Stimulated activated naive CD8-positive, alpha-beta T cell treated with anti-CD3 and anti-CD28 coated beads, Interleukin-15, Interleukin-2, amounts not matched to agents 100 ng/mL and 50 ng/mL, for 24 hours (primary cell): ENCODE data around the gene RIMS1.

ENCODE experiments used
- H3K27ac Mint-ChIP-seq: one replicate; pipeline ENCODE4 v1.8.0; 2021; ENCODE audit warnings: mild to moderate bottlenecking, mixed read lengths
- H3K27me3 Mint-ChIP-seq: one replicate; pipeline ENCODE4 v1.8.0; 2021; ENCODE audit warnings: mixed read lengths
- H3K36me3 Mint-ChIP-seq: one replicate; pipeline ENCODE4 v1.8.0; 2021; ENCODE audit warnings: low read depth, mixed read lengths
- H3K4me1 Mint-ChIP-seq: one replicate; pipeline ENCODE4 v1.8.0; 2021; ENCODE audit warnings: low read depth, mixed read lengths
- H3K4me3 Mint-ChIP-seq: one replicate; pipeline ENCODE4 v1.8.0; 2021; ENCODE audit warnings: mild to moderate bottlenecking, mixed read lengths
- H3K9me3 Mint-ChIP-seq: one replicate; pipeline ENCODE4 v1.8.0; 2021; ENCODE audit warnings: mixed read lengths

The RIMS1 gene

DNA sequence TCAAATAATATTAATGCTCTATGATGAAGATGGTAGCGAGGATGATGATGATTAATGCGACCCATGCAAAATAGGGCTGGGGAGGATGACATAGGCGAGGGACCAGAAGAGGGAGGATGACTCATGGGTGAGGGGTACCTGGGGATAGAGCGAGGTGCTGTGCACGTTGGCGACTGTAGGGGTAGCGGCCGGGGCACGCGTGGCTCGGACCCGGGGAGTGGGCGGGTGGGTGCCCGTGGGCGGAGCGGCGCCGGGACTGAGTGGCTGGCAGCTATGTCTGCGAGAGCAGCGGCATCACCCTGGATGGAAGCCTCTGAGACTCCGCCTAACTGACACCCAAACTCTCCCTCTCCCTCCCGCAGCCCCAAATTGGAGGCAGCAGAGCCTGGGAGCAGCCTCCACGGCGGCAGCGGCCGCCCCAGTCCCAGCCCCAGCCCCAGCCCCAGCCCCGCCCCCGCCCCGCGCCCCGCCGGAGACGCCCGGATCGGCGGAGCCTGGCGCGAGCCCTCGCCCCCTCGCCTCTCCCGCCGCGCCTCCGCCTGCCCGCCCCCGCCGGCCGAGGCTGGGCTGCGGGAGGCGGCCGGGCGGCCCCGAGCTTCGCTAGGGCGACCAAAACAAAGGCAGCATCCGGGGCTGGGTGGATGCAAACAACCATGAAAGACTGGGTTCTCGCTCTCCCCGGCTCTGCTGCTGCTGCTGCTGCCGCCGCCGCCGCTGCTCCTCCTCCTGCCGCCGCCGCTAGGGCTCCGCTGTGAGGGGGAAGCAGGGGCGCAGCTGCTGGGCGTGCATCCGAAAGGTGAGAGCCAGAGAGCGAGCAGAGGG is at the start of gene RIMS1:
Gene RIMS1 (plus strand): TSS at position 367 of the 822 bp plus-strand sequence. CDS start 474 bp downstream, outside the sequence.
- H3K4me3 Mint-ChIP-seq: peak within 1 kb of the TSS; percentile 53
- no peaks in the 10 kb centered on the region for H3K9me3 Mint-ChIP-seq
- H3K27me3 Mint-ChIP-seq: peaks cover 46% of the 10 kb centered on the region
- H3K4me1 Mint-ChIP-seq: peaks cover 4% of the 10 kb centered on the region
- no peak within 1 kb of the TSS for H3K27ac Mint-ChIP-seq
- H3K36me3 Mint-ChIP-seq: no peaks in the 10 kb centered on the region

- H3K27ac Mint-ChIP-seq: no peak overlapping the region
Measured at GRCh38 chr6:71851214-71851613, 35.1 kb upstream of the RIMS1 start.

DNA sequence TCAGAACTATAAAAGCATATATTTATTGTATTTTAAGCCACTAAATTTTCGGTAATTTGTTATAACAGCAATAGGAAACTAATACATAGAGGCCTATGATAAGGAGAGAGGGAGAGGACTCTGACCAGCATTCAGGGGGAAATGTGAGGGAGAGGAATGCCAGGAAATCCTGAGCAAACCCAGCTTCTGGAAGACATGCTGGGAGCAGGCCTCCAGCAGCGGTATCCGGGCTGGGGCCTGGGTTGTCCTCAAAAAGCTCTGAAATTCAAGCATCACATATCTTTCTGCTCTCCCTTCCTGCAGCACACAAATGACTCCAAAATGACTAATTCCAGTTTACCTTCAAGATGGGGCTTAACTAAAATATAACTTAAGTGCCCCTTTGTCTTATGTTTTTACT is 33.4 kb upstream of the RIMS1 start:
- no peaks in the 10 kb centered on the region for H3K4me1 Mint-ChIP-seq
- H3K9me3 Mint-ChIP-seq: peaks cover 6% of the 10 kb centered on the region
- no peaks in the 10 kb centered on the region for H3K36me3 Mint-ChIP-seq
- H3K4me3 Mint-ChIP-seq: no peak overlapping the region
- H3K27ac Mint-ChIP-seq: no peak overlapping the region
- H3K27me3 Mint-ChIP-seq: no peaks in the 10 kb centered on the region

More at GRCh38 chr6:71851214-71851613, 35.1 kb upstream of the RIMS1 start:
- Mint-ChIP-seq H3K4me1 (no peaks in the 10 kb centered on the region), H3K9me3 (peaks cover 6% of the 10 kb centered on the region), H3K27me3 (no peaks in the 10 kb centered on the region), H3K36me3 (no peaks in the 10 kb centered on the region), H3K4me3 (no peak overlapping the region)

DNA sequence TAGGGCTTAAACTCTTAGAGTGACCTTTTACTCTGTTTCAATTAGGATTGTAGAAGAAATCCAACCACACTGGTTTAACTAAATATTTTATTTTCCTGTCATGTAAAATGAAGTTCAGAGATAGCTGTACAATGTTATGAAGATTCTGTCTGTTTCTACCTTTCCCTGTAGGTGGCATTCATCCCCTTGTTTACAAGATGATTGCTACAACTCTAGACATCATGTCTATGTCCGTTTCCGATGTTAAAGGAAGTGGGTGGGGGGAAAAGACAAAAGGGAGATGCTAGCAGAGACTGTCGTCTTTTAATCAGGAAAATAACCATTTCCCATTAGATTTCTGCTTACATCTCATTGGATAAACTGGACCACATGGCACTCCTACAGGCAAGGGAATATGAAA is 30.9 kb upstream of the RIMS1 start:
- no peaks in the 10 kb centered on the region for H3K4me1 Mint-ChIP-seq
- no peaks in the 10 kb centered on the region for H3K27me3 Mint-ChIP-seq
- no peaks in the 10 kb centered on the region for H3K36me3 Mint-ChIP-seq
- no peak overlapping the region for H3K27ac Mint-ChIP-seq
- H3K4me3 Mint-ChIP-seq: no peak overlapping the region
- peaks cover 6% of the 10 kb centered on the region for H3K9me3 Mint-ChIP-seq

DNA sequence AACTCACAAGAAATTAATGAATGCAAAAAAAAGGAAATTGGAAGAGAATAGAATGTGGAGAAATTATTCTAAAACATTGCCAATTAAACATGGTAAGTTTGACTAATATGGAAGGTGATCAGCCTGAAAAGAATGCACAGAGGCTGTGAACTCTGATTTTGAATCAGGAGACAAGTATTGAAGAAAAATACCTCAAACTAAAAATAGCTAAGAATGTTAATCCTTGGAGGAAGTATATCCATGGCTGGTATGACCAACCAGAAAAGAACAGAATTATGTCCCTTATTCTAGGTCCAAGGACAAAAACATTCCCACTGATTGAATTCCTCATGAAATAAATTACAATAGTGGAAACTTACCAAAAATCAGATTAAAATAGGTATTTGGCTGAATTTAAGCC is 7.3 kb upstream of the RIMS1 start:
- H3K27me3 Mint-ChIP-seq: peaks cover 6% of the 10 kb centered on the region
- H3K27ac Mint-ChIP-seq: no peak overlapping the region
- H3K4me1 Mint-ChIP-seq: no peaks in the 10 kb centered on the region
- H3K9me3 Mint-ChIP-seq: peaks cover 3% of the 10 kb centered on the region
- H3K4me3 Mint-ChIP-seq: no peak overlapping the region
- no peaks in the 10 kb centered on the region for H3K36me3 Mint-ChIP-seq

DNA sequence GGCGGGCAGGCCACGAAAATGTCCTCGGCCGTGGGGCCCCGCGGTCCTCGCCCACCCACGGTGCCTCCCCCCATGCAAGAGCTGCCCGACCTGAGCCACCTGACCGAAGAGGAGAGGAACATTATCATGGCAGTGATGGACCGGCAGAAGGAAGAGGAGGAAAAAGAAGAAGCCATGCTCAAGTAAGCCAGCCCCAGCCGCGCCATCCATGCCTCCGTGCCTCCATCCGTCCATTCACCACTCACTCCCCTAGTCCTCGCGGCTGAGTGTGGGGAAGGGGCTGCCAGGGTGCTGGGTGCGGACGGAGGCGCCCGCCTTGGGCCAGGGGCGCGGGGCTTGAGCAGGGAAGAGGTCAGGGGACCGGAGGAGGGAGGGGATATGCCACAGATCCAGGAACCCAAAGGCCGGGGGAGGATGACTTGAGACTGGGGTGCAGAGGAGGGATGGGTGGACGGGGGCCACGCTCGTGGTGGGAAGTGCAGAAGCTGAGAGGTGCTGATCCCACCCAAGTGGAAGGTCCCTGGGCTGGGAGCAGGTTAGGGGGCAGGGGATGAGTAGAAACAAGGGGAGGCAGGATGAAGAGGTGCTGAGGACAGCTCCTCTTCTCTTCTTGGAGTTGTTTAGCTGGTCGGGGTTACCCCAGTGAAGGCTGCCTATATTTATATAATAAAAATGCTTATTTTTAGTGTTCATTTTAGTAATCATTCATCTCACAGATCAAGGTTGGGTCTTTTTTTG is 825 bp downstream of the RIMS1 start:
- Mint-ChIP-seq H3K4me1 (peaks cover 4% of the 10 kb centered on the region), H3K9me3 (no peaks in the 10 kb centered on the region), H3K4me3 (no peak overlapping the region), H3K36me3 (no peaks in the 10 kb centered on the region), H3K27me3 (peaks cover 46% of the 10 kb centered on the region), H3K27ac (no peak overlapping the region)

- Mint-ChIP-seq H3K9me3 (no peaks in the 10 kb centered on the region), H3K27ac (no peak overlapping the region), H3K4me1 (peaks cover 4% of the 10 kb centered on the region), H3K36me3 (no peaks in the 10 kb centered on the region), H3K27me3 (peaks cover 46% of the 10 kb centered on the region), H3K4me3 (no peak overlapping the region)
Measured at GRCh38 chr6:71887744-71888230, 1.4 kb downstream of the RIMS1 start.

DNA sequence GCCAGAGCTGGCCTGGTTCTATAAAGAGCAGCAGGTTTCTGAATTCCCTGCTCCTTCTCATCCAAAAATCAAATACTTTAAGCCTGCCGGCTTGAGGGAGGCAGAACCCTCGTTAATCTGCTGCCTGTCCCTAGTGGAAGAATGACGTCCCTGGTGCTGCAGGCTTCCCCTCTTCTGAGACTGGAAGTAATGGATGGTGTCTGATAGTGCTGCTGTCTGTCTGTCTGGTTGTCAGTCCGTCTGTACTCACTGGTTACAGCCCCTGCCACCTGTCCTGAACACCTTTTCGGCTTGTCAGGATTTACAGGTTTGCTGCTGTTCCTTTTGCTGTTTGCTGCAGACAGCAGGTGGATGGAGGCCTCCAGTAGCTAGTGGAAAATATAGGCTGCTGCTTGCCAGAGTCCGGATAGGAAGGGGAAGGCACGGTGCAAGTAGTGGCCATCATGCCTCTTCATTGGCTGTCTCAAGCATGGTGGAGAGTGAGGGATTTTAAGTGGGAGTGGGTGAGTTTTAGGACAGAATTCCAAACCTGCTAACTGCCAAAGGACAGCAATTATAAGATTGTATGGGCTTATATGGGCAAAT is 2.5 kb downstream of the RIMS1 start:
- no peak overlapping the region for H3K4me3 Mint-ChIP-seq
- peaks cover 4% of the 10 kb centered on the region for H3K4me1 Mint-ChIP-seq
- H3K27me3 Mint-ChIP-seq: peaks cover 42% of the 10 kb centered on the region
- H3K27ac Mint-ChIP-seq: no peak overlapping the region
- H3K36me3 Mint-ChIP-seq: no peaks in the 10 kb centered on the region
- no peaks in the 10 kb centered on the region for H3K9me3 Mint-ChIP-seq

DNA sequence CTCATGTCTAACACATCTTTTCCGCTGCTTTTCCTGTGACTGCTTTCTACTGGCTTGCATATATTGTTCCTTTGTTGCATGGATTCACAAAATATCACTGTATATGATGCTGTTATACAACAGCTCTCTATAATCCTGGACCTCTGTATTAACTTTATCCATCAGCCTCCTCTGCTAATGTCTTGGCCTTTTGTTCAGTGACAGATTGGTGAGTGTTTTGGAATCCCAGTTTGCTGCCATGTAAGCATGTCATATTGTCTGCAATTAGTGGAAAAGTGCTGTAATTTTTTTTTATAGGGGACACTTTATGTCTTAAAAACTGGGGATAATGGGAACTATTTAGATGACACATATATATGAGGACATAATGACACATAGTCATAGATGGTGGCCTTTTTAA is 3.0 kb downstream of the RIMS1 start:
- no peak overlapping the region for H3K4me3 Mint-ChIP-seq

DNA sequence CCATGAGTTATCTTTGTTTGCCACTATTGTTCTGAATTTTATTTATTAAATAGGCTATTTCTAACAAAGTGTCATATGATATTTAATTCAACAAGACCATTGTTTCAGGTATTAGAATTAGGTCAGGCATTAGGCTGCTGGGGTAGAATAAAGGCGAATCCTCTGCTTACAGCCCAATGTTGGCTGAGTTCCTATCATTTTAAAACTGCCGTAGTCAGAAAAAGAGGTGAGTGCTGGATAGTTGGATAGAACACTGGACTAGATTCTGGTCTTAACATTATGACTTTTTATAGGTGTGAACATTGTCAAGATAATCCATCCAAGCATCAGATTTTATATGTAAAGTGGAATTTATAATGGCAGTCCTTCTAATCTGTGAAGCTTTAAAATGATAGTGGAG is 6.3 kb downstream of the RIMS1 start:
- Mint-ChIP-seq H3K4me1 (no peaks in the 10 kb centered on the region), H3K27me3 (peaks cover 15% of the 10 kb centered on the region), H3K36me3 (no peaks in the 10 kb centered on the region), H3K4me3 (no peak overlapping the region), H3K9me3 (no peaks in the 10 kb centered on the region), H3K27ac (no peak overlapping the region)

More for the DNA sequence above, 3.0 kb downstream of the RIMS1 start:
- Mint-ChIP-seq H3K27ac (no peak overlapping the region), H3K27me3 (peaks cover 39% of the 10 kb centered on the region), H3K9me3 (no peaks in the 10 kb centered on the region), H3K4me1 (peaks cover 4% of the 10 kb centered on the region), H3K36me3 (no peaks in the 10 kb centered on the region)

DNA sequence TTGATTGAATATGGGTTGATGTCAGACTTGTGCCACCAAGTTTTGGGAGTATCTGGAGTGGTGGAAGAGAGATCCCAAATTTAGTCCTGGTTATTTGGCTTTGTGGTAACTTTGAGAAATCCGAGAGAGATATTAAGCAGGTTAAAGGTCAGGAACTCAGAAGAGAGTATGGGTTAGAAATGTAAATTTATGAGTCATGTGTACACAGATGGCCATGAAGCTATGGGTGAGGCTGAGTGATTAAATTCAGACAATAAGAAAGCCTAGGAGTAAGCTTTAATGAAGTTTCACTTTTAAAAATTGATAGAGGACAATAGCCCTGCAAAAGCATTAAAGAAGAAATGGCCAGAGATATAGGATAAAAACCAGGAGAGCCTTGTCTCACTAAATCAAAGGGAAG is 14.3 kb downstream of the RIMS1 start:
- no peak overlapping the region for H3K4me3 Mint-ChIP-seq
- H3K27me3 Mint-ChIP-seq: peaks cover 3% of the 10 kb centered on the region

DNA sequence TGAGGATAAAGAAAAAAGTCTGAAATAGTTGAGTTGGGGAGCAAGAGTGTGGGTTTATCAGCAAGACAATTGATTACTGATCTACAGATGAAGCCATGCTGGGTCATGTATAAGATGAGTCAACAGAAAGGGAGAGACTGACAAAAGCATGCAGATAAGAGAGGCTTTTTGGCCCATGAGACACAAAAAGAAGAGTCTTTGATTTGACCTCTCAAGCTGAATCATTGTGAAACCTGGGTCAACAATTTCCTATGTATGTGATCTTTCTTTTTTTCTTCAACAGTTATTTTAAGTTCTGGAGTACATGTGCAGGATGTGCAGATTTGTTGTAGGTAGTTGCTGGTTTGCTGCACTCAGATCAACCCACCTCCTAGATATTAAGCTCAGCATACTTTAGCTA is 15.9 kb downstream of the RIMS1 start:
- no peaks in the 10 kb centered on the region for H3K36me3 Mint-ChIP-seq
- no peaks in the 10 kb centered on the region for H3K4me1 Mint-ChIP-seq
- no peak overlapping the region for H3K4me3 Mint-ChIP-seq
- no peaks in the 10 kb centered on the region for H3K9me3 Mint-ChIP-seq
- H3K27me3 Mint-ChIP-seq: peaks cover 3% of the 10 kb centered on the region
- no peak overlapping the region for H3K27ac Mint-ChIP-seq

More for the DNA sequence above, 14.3 kb downstream of the RIMS1 start:
- Mint-ChIP-seq H3K27ac (no peak overlapping the region), H3K36me3 (no peaks in the 10 kb centered on the region), H3K4me1 (no peaks in the 10 kb centered on the region), H3K9me3 (no peaks in the 10 kb centered on the region)

DNA sequence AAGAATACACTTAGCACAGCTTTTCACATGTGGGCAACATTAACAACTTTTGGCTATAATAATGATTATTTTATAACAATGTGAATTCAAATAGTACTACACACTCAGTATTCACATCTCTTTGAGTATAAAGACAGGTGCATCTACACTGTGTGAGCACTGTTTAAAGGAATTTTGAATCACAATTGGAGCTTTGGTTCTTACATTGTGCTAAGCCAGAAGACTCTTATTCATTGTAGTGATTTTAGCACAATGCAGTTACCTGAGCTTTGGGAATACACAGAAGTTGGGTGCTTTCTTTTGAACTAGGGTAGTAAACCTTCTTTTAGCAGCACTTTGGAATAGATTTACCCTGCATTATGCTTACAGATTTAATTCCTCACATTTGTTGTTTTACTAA is 20.5 kb downstream of the RIMS1 start:
- no peak overlapping the region for H3K27ac Mint-ChIP-seq
- H3K9me3 Mint-ChIP-seq: no peaks in the 10 kb centered on the region
- H3K4me3 Mint-ChIP-seq: no peak overlapping the region
- H3K36me3 Mint-ChIP-seq: no peaks in the 10 kb centered on the region
- H3K27me3 Mint-ChIP-seq: peaks cover 3% of the 10 kb centered on the region
- no peaks in the 10 kb centered on the region for H3K4me1 Mint-ChIP-seq

DNA sequence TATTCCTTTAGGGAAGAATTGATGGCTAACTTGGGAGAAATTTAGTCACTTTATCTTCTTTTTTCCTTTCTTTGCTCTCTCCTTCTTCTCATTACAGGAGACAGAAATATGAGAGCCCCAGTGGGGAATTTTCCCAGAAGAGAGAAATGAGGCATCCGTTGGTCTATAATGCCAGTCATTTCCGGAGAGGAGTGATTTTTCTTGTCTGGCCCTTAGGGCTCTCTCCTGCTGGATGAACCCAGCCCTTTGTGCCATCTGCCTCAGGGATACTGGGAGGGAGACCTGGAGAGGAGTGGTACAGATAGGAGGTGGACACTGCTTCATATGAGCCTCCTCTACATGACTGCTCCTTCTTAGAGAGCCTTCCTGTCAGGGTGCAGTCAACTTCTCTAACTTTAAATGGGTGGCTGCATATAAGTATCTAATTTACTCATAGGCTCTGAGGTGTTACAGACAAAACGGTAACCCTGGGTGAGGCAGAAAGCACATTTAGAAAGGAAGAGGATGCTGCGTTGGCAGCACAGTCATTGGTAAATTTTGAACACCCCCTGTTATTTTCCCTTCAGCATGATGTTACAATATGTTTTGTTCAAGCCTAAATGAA is 21.9 kb downstream of the RIMS1 start:
- Mint-ChIP-seq H3K4me1 (no peaks in the 10 kb centered on the region), H3K27ac (no peak overlapping the region), H3K36me3 (no peaks in the 10 kb centered on the region), H3K4me3 (no peak overlapping the region), H3K27me3 (peaks cover 3% of the 10 kb centered on the region), H3K9me3 (no peaks in the 10 kb centered on the region)
